ENCODE data around the gene FBXL3. TPM values are rescaled to one million over a fixed set of nuclear protein-coding genes. Genes with fewer than 3 reads are reported as not detected.

The FBXL3 gene
- polyA plus RNA-seq, 1 donor from 2014 or later = 44.1 TPM

DNA sequence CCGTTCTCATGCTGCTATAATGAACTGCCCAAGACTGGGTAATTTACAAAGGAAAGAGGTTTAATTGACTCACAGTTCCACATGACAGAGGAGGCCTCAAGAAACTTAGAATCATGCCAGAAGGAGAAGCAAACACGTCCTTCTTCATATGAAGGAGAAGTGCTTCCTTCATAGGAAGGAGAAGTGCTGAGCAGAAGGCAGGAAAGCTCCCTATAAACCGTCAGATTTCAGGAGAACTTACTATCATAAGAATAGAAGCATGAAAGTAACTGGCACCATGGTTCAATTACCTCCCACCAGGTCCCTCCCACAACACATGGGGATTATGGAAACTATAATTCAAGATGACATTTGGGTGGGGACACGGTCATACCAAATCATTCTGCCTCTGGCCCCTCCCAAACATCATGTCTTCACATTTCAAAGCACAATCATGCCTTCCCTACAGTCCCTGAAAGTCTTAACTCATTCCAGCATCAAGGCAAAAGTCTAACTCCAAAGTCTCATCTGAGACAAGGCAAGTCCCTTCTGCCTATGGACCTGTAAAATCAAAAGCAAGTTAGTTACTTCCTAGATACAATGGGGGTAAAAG lies 68.0 kb downstream of the FBXL3 start:
- TF ChIP-seq CTCF (IDR thresholded peaks at IDR 0.05; ENCODE audit: poor library complexity, severe bottlenecking) (no peak), RAD21 (conservative IDR thresholded peaks at IDR 0.05) (no peak), TAF1 (IDR thresholded peaks at IDR 0.05; ENCODE audit: low read depth) (no peak), EP300 (conservative IDR thresholded peaks at IDR 0.05; ENCODE audit: poor library complexity, severe bottlenecking) (no peak), POLR2AphosphoS5 (IDR thresholded peaks at IDR 0.05) (no peak), EZH2 (IDR thresholded peaks at IDR 0.05; ENCODE audit: borderline replicate concordance, insufficient read depth, low read length, poor library complexity, severe bottlenecking) (no peak), SMC3 (conservative IDR thresholded peaks at IDR 0.05; ENCODE audit: poor library complexity) (no peak), MXI1 (conservative IDR thresholded peaks at IDR 0.05; ENCODE audit: poor library complexity, severe bottlenecking) (no peak)
- TF ChIP-seq, protein P1, sequence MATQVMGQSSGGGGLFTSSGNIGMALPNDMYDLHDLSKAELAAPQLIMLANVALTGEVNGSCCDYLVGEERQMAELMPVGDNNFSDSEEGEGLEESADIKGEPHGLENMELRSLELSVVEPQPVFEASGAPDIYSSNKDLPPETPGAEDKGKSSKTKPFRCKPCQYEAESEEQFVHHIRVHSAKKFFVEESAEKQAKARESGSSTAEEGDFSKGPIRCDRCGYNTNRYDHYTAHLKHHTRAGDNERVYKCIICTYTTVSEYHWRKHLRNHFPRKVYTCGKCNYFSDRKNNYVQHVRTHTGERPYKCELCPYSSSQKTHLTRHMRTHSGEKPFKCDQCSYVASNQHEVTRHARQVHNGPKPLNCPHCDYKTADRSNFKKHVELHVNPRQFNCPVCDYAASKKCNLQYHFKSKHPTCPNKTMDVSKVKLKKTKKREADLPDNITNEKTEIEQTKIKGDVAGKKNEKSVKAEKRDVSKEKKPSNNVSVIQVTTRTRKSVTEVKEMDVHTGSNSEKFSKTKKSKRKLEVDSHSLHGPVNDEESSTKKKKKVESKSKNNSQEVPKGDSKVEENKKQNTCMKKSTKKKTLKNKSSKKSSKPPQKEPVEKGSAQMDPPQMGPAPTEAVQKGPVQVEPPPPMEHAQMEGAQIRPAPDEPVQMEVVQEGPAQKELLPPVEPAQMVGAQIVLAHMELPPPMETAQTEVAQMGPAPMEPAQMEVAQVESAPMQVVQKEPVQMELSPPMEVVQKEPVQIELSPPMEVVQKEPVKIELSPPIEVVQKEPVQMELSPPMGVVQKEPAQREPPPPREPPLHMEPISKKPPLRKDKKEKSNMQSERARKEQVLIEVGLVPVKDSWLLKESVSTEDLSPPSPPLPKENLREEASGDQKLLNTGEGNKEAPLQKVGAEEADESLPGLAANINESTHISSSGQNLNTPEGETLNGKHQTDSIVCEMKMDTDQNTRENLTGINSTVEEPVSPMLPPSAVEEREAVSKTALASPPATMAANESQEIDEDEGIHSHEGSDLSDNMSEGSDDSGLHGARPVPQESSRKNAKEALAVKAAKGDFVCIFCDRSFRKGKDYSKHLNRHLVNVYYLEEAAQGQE (IDR thresholded peaks at IDR 0.05; ENCODE audit: borderline replicate concordance) = no peak
- Histone ChIP-seq H3K27me3 (ENCODE audit: insufficient read depth, low read depth, low read length) (no peaks in the 10 kb centered on the region), H4K20me1 (ENCODE audit: insufficient read depth) (no peaks in the 10 kb centered on the region), H3K27ac (ENCODE audit: low read length) (no peak overlapping the region), H3K9ac (ENCODE audit: low read length) (no peak overlapping the region), H3K9me3 (ENCODE audit: low read length) (peaks cover 5% of the 10 kb centered on the region), H3K4me2 (ENCODE audit: low read length) (no peak overlapping the region), H3K9me2 (ENCODE audit: insufficient read depth, low read length) (no peaks in the 10 kb centered on the region), H3F3A (ENCODE audit: insufficient read depth, low read length, poor library complexity, severe bottlenecking) (no peaks in the 10 kb centered on the region), H3K4me3 (ENCODE audit: low read length) (no peak overlapping the region), H3K36me3 (ENCODE audit: insufficient read depth, low read length) (no peaks in the 10 kb centered on the region), H2AFZ (ENCODE audit: low read depth, low read length) (no peak overlapping the region), H3K79me2 (replicated peaks; ENCODE audit: insufficient read depth, low read length) (no peaks in the 10 kb centered on the region)

DNA sequence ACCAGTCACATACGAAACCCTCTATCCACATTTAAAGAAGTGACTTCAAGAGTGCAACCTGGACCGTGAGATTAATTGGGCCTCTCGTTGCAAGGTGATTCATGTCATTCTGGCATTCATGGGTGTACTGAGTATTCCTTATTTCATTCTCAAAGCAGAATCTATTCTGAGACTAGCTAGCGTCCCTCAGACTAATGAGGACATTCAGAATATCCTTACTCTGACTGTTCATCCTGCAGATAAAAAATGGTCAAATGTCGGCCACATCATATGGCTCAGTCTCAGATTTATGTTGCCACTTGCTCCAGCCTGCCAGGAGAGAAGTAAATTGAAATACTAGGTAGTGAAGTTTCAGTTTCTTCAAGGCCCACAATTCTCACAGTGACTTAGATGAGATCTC lies 71.3 kb downstream of the FBXL3 start:
- Histone ChIP-seq H3K27me3 (ENCODE audit: insufficient read depth, low read depth, low read length) (no peaks in the 10 kb centered on the region), H3K36me3 (ENCODE audit: insufficient read depth, low read length) (no peaks in the 10 kb centered on the region), H3K79me2 (replicated peaks; ENCODE audit: insufficient read depth, low read length) (no peaks in the 10 kb centered on the region), H3K9me2 (ENCODE audit: insufficient read depth, low read length) (no peaks in the 10 kb centered on the region), H4K20me1 (ENCODE audit: insufficient read depth) (no peaks in the 10 kb centered on the region), H3K9ac (ENCODE audit: low read length) (no peak overlapping the region), H3K9me3 (ENCODE audit: low read length) (peaks cover 5% of the 10 kb centered on the region), H3F3A (ENCODE audit: insufficient read depth, low read length, poor library complexity, severe bottlenecking) (no peaks in the 10 kb centered on the region), H3K27ac (ENCODE audit: low read length) (no peak overlapping the region), H3K4me3 (ENCODE audit: low read length) (no peak overlapping the region), H2AFZ (ENCODE audit: low read depth, low read length) (no peak overlapping the region), H3K4me2 (ENCODE audit: low read length) (no peak overlapping the region)
- TF ChIP-seq EZH2 (IDR thresholded peaks at IDR 0.05; ENCODE audit: borderline replicate concordance, insufficient read depth, low read length, poor library complexity, severe bottlenecking) (no peak), RAD21 (conservative IDR thresholded peaks at IDR 0.05) (no peak), POLR2AphosphoS5 (IDR thresholded peaks at IDR 0.05) (no peak), CTCF (IDR thresholded peaks at IDR 0.05; ENCODE audit: poor library complexity, severe bottlenecking) (no peak), SMC3 (conservative IDR thresholded peaks at IDR 0.05; ENCODE audit: poor library complexity) (no peak), EP300 (conservative IDR thresholded peaks at IDR 0.05; ENCODE audit: poor library complexity, severe bottlenecking) (no peak), MXI1 (conservative IDR thresholded peaks at IDR 0.05; ENCODE audit: poor library complexity, severe bottlenecking) (no peak), TAF1 (IDR thresholded peaks at IDR 0.05; ENCODE audit: low read depth) (no peak)
- TF ChIP-seq, protein P1 (IDR thresholded peaks at IDR 0.05; ENCODE audit: borderline replicate concordance) = no peak

All from neural cell (in vitro differentiated cells).